ENCODE data around the gene PTPDC1. TPM values are rescaled to one million over a fixed set of nuclear protein-coding genes. Genes with fewer than 3 reads are reported as not detected.

PTPDC1 gene
- polyA plus RNA-seq, 3 donors, result 0.32 to 1.5 (median 0.95) TPM

DNA sequence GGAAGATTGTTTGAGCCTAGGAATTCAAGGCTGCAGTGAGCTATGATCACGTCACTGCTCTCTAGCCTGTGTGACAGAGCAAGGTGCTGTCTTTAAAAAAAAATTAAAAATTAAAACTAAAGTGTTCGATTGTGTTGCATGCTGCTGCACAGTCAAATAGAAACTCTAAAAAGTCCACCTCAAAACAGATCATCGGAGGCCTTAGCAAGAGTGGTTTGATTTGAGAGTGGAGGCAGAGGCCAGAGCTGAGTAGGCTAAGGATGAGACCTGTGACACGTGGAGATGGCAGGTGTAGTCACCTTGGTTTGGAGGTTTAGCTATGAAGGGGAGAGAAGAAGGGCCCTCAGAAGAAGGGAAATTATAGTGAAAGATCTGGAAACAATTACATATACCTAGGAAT, 2.8 kb upstream of the PTPDC1 start:
- H3K27ac ChIP-seq (ENCODE audit: low read depth in 1 of 2, low read length in 2 of 2), result no peak overlapping the region
- Mint-ChIP-seq H3K9me3 (peaks cover 0 to 5% (median 0%) of the 10 kb centered on the region in 7 donors), H3K4me3 (no peak overlapping the region), H3K4me1 (no peaks in the 10 kb centered on the region), H3K27me3 (ENCODE audit: low read depth in 3 of 3) (peaks cover 0 to 2% (median 0%) of the 10 kb centered on the region in 3 donors), H3K36me3 (peaks cover 2 to 5% of the 10 kb centered on the region in 2 donors), H3K27ac (no peak overlapping the region)
- DNase-seq, result no peak
- no peak overlapping the region for H3K4me3 ChIP-seq (replicated peaks in 1 of 3; ENCODE audit: low read depth in 2 of 3, low read length in 3 of 3)
- H3K4me1 ChIP-seq (ENCODE audit: control insufficient read depth in 1 of 2, insufficient read depth in 2 of 2, low read length in 2 of 2), result no peaks in the 10 kb centered on the region
- H3K36me3 ChIP-seq (replicated peaks in 1 of 2; ENCODE audit: control insufficient read depth in 1 of 2, insufficient read depth in 2 of 2, low read length in 2 of 2), result no peaks in the 10 kb centered on the region
- no CpG with 5 or more reads among the region's 4 CpGs for WGBS (ENCODE audit: insufficient coverage)
- no peaks in the 10 kb centered on the region for H3K27me3 ChIP-seq (ENCODE audit: control insufficient read depth in 2 of 2, insufficient read depth in 2 of 2, low read length in 2 of 2)
- intact Hi-C loops (cut with micrococcal nuclease), result no loop called here
- TF ChIP-seq, protein P1, sequence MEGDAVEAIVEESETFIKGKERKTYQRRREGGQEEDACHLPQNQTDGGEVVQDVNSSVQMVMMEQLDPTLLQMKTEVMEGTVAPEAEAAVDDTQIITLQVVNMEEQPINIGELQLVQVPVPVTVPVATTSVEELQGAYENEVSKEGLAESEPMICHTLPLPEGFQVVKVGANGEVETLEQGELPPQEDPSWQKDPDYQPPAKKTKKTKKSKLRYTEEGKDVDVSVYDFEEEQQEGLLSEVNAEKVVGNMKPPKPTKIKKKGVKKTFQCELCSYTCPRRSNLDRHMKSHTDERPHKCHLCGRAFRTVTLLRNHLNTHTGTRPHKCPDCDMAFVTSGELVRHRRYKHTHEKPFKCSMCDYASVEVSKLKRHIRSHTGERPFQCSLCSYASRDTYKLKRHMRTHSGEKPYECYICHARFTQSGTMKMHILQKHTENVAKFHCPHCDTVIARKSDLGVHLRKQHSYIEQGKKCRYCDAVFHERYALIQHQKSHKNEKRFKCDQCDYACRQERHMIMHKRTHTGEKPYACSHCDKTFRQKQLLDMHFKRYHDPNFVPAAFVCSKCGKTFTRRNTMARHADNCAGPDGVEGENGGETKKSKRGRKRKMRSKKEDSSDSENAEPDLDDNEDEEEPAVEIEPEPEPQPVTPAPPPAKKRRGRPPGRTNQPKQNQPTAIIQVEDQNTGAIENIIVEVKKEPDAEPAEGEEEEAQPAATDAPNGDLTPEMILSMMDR (IDR thresholded peaks at IDR 0.05), result no peak
- H3K9ac ChIP-seq (ENCODE audit: insufficient read depth, low read length, poor library complexity, severe bottlenecking), result no peak overlapping the region
- H4K20me1 ChIP-seq (ENCODE audit: insufficient read depth, low read length), result no peaks in the 10 kb centered on the region
- no peak overlapping the region for H3K4me2 ChIP-seq (replicated peaks; ENCODE audit: extremely low read depth, low read length, poor library complexity, severe bottlenecking)
- H2AFZ ChIP-seq (ENCODE audit: insufficient read depth, low read depth, low read length, poor library complexity, severe bottlenecking), result no peak overlapping the region
- no peaks in the 10 kb centered on the region for H3K79me2 ChIP-seq (ENCODE audit: insufficient read depth, low read length)
- H3K9me3 ChIP-seq (replicated peaks in 1 of 2; ENCODE audit: control insufficient read depth in 1 of 2, insufficient read depth in 1 of 2, low read length in 2 of 2), result no peaks in the 10 kb centered on the region

DNA sequence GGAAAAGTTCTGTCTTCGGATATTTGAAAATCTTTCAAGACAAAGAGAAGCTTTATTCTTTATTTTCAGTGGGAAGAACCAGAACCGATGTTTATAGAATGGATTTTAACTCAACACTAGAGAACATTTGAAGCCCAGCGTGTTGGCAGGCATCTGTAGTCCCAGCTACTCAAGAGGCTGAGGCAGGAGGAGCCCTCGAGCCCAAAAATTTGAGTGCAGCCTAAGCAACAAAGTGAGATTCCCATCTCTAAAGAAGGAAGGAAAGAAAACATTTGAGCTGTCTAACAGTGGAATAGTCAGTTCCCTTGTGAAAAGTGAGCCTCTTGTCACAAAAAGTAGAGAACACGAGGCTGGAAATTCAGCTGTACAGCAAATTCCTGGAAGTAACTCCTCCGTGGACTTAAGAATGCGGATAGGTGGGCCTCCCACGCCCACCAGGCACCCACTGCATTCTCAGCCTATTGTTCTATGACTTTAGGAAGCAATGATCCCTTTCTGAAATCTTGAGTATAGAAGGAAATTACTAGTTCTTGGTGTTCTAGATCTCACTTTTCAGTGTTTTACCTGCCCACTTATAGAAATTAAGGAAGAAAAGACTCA, 2.3 kb upstream of the PTPDC1 start:
- H3K9me3 Mint-ChIP-seq, result peaks cover 0 to 3% (median 0%) of the 10 kb centered on the region in 7 donors
- Histone ChIP-seq H4K20me1 (ENCODE audit: insufficient read depth, low read length) (no peaks in the 10 kb centered on the region), H3K36me3 (replicated peaks in 1 of 2; ENCODE audit: control insufficient read depth in 1 of 2, insufficient read depth in 2 of 2, low read length in 2 of 2) (no peaks in the 10 kb centered on the region), H3K27me3 (ENCODE audit: control insufficient read depth in 2 of 2, insufficient read depth in 2 of 2, low read length in 2 of 2) (no peaks in the 10 kb centered on the region), H3K4me2 (replicated peaks; ENCODE audit: extremely low read depth, low read length, poor library complexity, severe bottlenecking) (no peak overlapping the region), H3K79me2 (ENCODE audit: insufficient read depth, low read length) (no peaks in the 10 kb centered on the region), H3K9me3 (replicated peaks in 1 of 2; ENCODE audit: control insufficient read depth in 1 of 2, insufficient read depth in 1 of 2, low read length in 2 of 2) (no peaks in the 10 kb centered on the region), H3K4me1 (ENCODE audit: control insufficient read depth in 1 of 2, insufficient read depth in 2 of 2, low read length in 2 of 2) (no peaks in the 10 kb centered on the region), H2AFZ (ENCODE audit: insufficient read depth, low read depth, low read length, poor library complexity, severe bottlenecking) (no peak overlapping the region), H3K27ac (ENCODE audit: low read depth in 1 of 2, low read length in 2 of 2) (no peak overlapping the region), H3K4me3 (replicated peaks in 1 of 3; ENCODE audit: low read depth in 2 of 3, low read length in 3 of 3) (no peak overlapping the region), H3K9ac (ENCODE audit: insufficient read depth, low read length, poor library complexity, severe bottlenecking) (no peak overlapping the region)
- no peak for DNase-seq
- peaks cover 0 to 2% (median 0%) of the 10 kb centered on the region in 3 donors for H3K27me3 Mint-ChIP-seq (ENCODE audit: low read depth in 3 of 3)
- no peaks in the 10 kb centered on the region for H3K4me1 Mint-ChIP-seq
- TF ChIP-seq, protein P1 (IDR thresholded peaks at IDR 0.05), result no peak
- no peak overlapping the region for H3K27ac Mint-ChIP-seq
- 90% methylated on average over 2 of the region's 8 CpGs for WGBS (ENCODE audit: insufficient coverage)
- H3K4me3 Mint-ChIP-seq, result no peak overlapping the region
- intact Hi-C loops (cut with micrococcal nuclease), result no loop called here
- peaks cover 2 to 5% of the 10 kb centered on the region in 2 donors for H3K36me3 Mint-ChIP-seq
